ENCODE data around the gene NSUN5. TPM values are rescaled to one million over a fixed set of nuclear protein-coding genes. Genes with fewer than 3 reads are reported as not detected.

Gene NSUN5
- total and polyA plus RNA-seq, 2 donors from 2014 or later, result 24.2 to 25.8 TPM

GRCh38 chr7:73354196-73354595 lies 45.6 kb upstream of the NSUN5 start:
- DNase-seq (peak in 1 of 5 donors; percentile 57), FAIRE-seq (no peak)
- H3K27me3 ChIP-seq (ENCODE audit: control insufficient read depth, insufficient read depth, low read length), result no peaks in the 10 kb centered on the region
- no peak overlapping the region for H3K4me3 ChIP-seq (ENCODE audit: low read length in 3 of 3)
- intact Hi-C loops (cut with DNase I), result no loop called here
- no peak overlapping the region for H3K9ac ChIP-seq (ENCODE audit: low read length in 3 of 3)
- no peak for TF ChIP-seq CTCF (IDR thresholded peaks at IDR 0.05; ENCODE audit: borderline replicate concordance, extremely low read depth, insufficient read depth)
- H3K36me3 ChIP-seq (ENCODE audit: control insufficient read depth in 2 of 3, insufficient read depth in 3 of 3, low read length in 3 of 3), result no peaks in the 10 kb centered on the region
- no peaks in the 10 kb centered on the region for H3K9me3 ChIP-seq (ENCODE audit: control insufficient read depth in 2 of 3, insufficient read depth in 1 of 3, low read length in 3 of 3)
- H3K4me1 ChIP-seq (ENCODE audit: control insufficient read depth in 2 of 3, insufficient read depth in 2 of 3, low read depth in 1 of 3, low read length in 3 of 3), result peaks cover 0 to 6% (median 0%) of the 10 kb centered on the region in 3 donors
- H3K27ac ChIP-seq (ENCODE audit: low read depth in 2 of 2, low read length in 2 of 2), result no peak overlapping the region

- H3K27me3 ChIP-seq (ENCODE audit: control insufficient read depth, insufficient read depth, low read length), result no peaks in the 10 kb centered on the region
- no peak overlapping the region for H3K27ac ChIP-seq (ENCODE audit: low read depth in 2 of 2, low read length in 2 of 2)
- DNase-seq, result peak in 1 of 5 donors; percentile 0
- no peak overlapping the region for H3K4me3 ChIP-seq (ENCODE audit: low read length in 3 of 3)
- FAIRE-seq, result no peak
- H3K9me3 ChIP-seq (ENCODE audit: control insufficient read depth in 2 of 3, insufficient read depth in 1 of 3, low read length in 3 of 3), result no peaks in the 10 kb centered on the region
- intact Hi-C loops (cut with DNase I), result no loop called here
- TF ChIP-seq CTCF (IDR thresholded peaks at IDR 0.05; ENCODE audit: borderline replicate concordance, extremely low read depth, insufficient read depth), result no peak
- no peaks in the 10 kb centered on the region for H3K36me3 ChIP-seq (ENCODE audit: control insufficient read depth in 2 of 3, insufficient read depth in 3 of 3, low read length in 3 of 3)
- H3K9ac ChIP-seq (ENCODE audit: low read length in 3 of 3), result no peak overlapping the region
- H3K4me1 ChIP-seq (ENCODE audit: control insufficient read depth in 2 of 3, insufficient read depth in 2 of 3, low read depth in 1 of 3, low read length in 3 of 3), result peaks cover 0 to 3% (median 0%) of the 10 kb centered on the region in 3 donors
These were observed 44.6 kb upstream of the NSUN5 start for GRCh38 chr7:73353243-73353642.

- Histone ChIP-seq H3K36me3 (ENCODE audit: control insufficient read depth in 2 of 3, insufficient read depth in 3 of 3, low read length in 3 of 3) (no peaks in the 10 kb centered on the region), H3K4me1 (ENCODE audit: control insufficient read depth in 2 of 3, insufficient read depth in 2 of 3, low read depth in 1 of 3, low read length in 3 of 3) (no peaks in the 10 kb centered on the region), H3K4me3 (ENCODE audit: low read length in 3 of 3) (no peak overlapping the region), H3K27me3 (ENCODE audit: control insufficient read depth, insufficient read depth, low read length) (no peaks in the 10 kb centered on the region), H3K27ac (ENCODE audit: low read depth in 2 of 2, low read length in 2 of 2) (no peak overlapping the region), H3K9me3 (ENCODE audit: control insufficient read depth in 2 of 3, insufficient read depth in 1 of 3, low read length in 3 of 3) (no peaks in the 10 kb centered on the region), H3K9ac (ENCODE audit: low read length in 3 of 3) (no peak overlapping the region)
- DNase-seq (no peak), FAIRE-seq (no peak)
- intact Hi-C loops (cut with DNase I), result no loop called here
- TF ChIP-seq CTCF (IDR thresholded peaks at IDR 0.05; ENCODE audit: borderline replicate concordance, extremely low read depth, insufficient read depth), result no peak
These were observed 44.2 kb upstream of the NSUN5 start for GRCh38 chr7:73352784-73353183.

Data from kidney (tissue), 14 donors.